Ovary (tissue), 9 donors: ENCODE data around the gene FBXO2. TPM values are rescaled to one million over a fixed set of nuclear protein-coding genes. Genes with fewer than 3 reads are reported as not detected.

Experiments used
- DNase-seq, 5 donors: peaks; one replicate each; pipeline ENCODE4 v3.0.0-alpha.2; 2019 to 2020
- H3K27ac ChIP-seq, 2 donors: fragments of 200-600 bp; one replicate each; pipeline versions ENCODE4 v1.5.1 to v1.8.0; 2019 to 2022
- H3K27me3 ChIP-seq: fragments of 200-600 bp; one replicate; pipeline ENCODE4 v1.8.0; 2022
- H3K36me3 ChIP-seq: fragments of 200-600 bp; sonication (generic); one replicate; pipeline ENCODE4 v1.5.1; 2019
- H3K4me1 ChIP-seq: one replicate; pipeline ENCODE4 v1.8.1; 2013; ENCODE audit warnings: mild to moderate bottlenecking, moderate library complexity; ENCODE audit not compliant: insufficient read depth
- H3K4me3 ChIP-seq: fragments of 200-600 bp; sonication (generic); one replicate; pipeline ENCODE4 v1.5.1; 2017
- H3K9me3 ChIP-seq, 2 donors: fragments of 200-600 bp in 1 of 2; sonication (generic) in 1 of 2; one replicate each; pipeline versions ENCODE4 v1.5.1 to v1.8.1; 2013 to 2019; ENCODE audit warnings: mild to moderate bottlenecking in 1 of 2, moderate library complexity in 1 of 2
- EP300 ChIP-seq: sonication (generic); formaldehyde crosslinking; IDR thresholded peaks from one replicate; pipeline ENCODE4 v1.6.1; 2017; ENCODE audit warnings: antibody characterized with exemption
- POLR2A ChIP-seq: fragments of 450-650 bp; IDR thresholded peaks from one replicate; pipeline ENCODE4 v1.6.1; 2017; ENCODE audit warnings: antibody characterized with exemption, mild to moderate bottlenecking, moderate library complexity
- WGBS, 3 donors: extraction: QIAGEN DNeasy Blood & Tissue Kit in 1 of 3; methylation state at CpG; one replicate each; pipeline versions ENCODE4 v1.1.5 to v1.1.7; 2013 to 2017; 5-methylcytosine and 5-hydroxymethylcytosine counted together
- intact Hi-C, 4 donors: fragments of 100-400 bp; cut with DNase I; formaldehyde crosslinking; loops; one replicate each; pipeline versions ENCODE4 v1.11.0 to v1.15.1; 2022 to 2023
- polyA plus RNA-seq, 2 donors: library from polyadenylated mRNA; stranded (reverse); fragments of 200-250 nt in 1 of 2; fragments of 350-450 nt in 1 of 2; fragmentation: Illumina TruSeq in 1 of 2; extraction: RNeasy Lipid Tissue Mini Kit (QIAGEN cat#74804) in 1 of 2; gene quantifications; one replicate each; pipeline ENCODE4 v1.2.3, GENCODE V29; 2013 to 2014
- total RNA-seq, 7 donors: library from RNA; depleted of rRNA in 2 of 7; stranded (reverse); fragments of >200 nt in 2 of 7; fragmentation: NEBNext Ultra II Directional in 3 of 7; extraction: Animal tissue kit (Norgen Biotek cat#: 25700) in 3 of 7; gene quantifications; one replicate each; pipeline versions ENCODE4 v1.1.0 to v1.2.4, GENCODE V29; 2016 to 2023
- TF ChIP-seq, protein P1 (sequence below), 3 donors: fragments of 450-650 bp in 2 of 3; fragments of 200-600 bp in 1 of 3; IDR thresholded peaks; one replicate each; pipeline versions ENCODE4 v1.5.1 to v1.8.0; 2016 to 2022; ENCODE audit warnings: antibody characterized with exemption in 3 of 3, mild to moderate bottlenecking in 1 of 3
- donor health status: DM: no; HTN: no; CAD: no; lungs with moderate emphysema.
- donor health status: DM: no; HTN: no; CAD: no.
- donor health status: Bipolar disorder and iron deficiency.
- donor health status: DM: yes; HTN: yes; CAD: no.
- donor health status: DM: no; HTN: no; CAD: no.
- donor health status: DM: yes; HTN: yes; CAD: no.

Gene FBXO2
- total and polyA plus RNA-seq, 9 donors = 0.50 to 17.6 (median 2.7) TPM

DNA sequence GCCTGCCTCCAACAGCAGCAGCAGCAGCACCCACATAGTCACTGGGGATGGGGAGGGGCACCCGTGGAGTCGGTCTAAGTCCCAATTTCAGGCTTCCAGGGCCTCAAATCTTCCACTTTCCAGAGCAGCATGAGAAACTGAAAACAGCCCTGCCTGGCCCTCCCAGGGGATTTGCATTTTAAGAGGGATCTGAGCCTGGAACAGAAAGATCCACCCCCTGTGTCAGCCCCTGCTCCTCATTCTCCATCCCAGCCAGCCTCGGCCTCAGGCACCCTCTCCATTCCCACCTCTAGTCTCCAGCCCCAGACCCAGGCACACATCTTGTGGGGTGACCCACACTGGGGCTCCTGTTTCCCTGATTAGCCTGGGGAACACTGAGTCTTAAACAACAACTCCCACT lies 51.8 kb downstream of the FBXO2 start:
- Histone ChIP-seq H3K36me3 (no peaks in the 10 kb centered on the region), H3K4me1 (no peaks in the 10 kb centered on the region), H3K4me3 (no peak overlapping the region), H3K9me3 (peaks cover 0 to 3% of the 10 kb centered on the region in 2 donors), H3K27ac (no peak overlapping the region), H3K27me3 (no peaks in the 10 kb centered on the region)
- WGBS, 3 donors = 46 to 55% (median 54%) methylated on average over 3 of the region's 3 CpGs
- no peak for DNase-seq
- intact Hi-C loops = no loop called here
- TF ChIP-seq POLR2A (no peak), EP300 (no peak)
- TF ChIP-seq, protein P1, sequence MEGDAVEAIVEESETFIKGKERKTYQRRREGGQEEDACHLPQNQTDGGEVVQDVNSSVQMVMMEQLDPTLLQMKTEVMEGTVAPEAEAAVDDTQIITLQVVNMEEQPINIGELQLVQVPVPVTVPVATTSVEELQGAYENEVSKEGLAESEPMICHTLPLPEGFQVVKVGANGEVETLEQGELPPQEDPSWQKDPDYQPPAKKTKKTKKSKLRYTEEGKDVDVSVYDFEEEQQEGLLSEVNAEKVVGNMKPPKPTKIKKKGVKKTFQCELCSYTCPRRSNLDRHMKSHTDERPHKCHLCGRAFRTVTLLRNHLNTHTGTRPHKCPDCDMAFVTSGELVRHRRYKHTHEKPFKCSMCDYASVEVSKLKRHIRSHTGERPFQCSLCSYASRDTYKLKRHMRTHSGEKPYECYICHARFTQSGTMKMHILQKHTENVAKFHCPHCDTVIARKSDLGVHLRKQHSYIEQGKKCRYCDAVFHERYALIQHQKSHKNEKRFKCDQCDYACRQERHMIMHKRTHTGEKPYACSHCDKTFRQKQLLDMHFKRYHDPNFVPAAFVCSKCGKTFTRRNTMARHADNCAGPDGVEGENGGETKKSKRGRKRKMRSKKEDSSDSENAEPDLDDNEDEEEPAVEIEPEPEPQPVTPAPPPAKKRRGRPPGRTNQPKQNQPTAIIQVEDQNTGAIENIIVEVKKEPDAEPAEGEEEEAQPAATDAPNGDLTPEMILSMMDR (IDR thresholded peaks at IDR 0.05) = no peak

- Histone ChIP-seq H3K4me1 (no peaks in the 10 kb centered on the region), H3K9me3 (no peaks in the 10 kb centered on the region), H3K36me3 (no peaks in the 10 kb centered on the region), H3K27ac (no peak overlapping the region), H3K27me3 (no peaks in the 10 kb centered on the region), H3K4me3 (no peak overlapping the region)
- 26 to 53% (median 28%) methylated on average over 7 of the region's 7 CpGs for WGBS, 3 donors
- TF ChIP-seq, protein P1 (IDR thresholded peaks at IDR 0.05) = no peak
- TF ChIP-seq POLR2A (no peak), EP300 (no peak)
- intact Hi-C loops = no loop called here
- no peak for DNase-seq
Observed at GRCh38 chr1:11600836-11601235, 53.4 kb downstream of the FBXO2 start.

DNA sequence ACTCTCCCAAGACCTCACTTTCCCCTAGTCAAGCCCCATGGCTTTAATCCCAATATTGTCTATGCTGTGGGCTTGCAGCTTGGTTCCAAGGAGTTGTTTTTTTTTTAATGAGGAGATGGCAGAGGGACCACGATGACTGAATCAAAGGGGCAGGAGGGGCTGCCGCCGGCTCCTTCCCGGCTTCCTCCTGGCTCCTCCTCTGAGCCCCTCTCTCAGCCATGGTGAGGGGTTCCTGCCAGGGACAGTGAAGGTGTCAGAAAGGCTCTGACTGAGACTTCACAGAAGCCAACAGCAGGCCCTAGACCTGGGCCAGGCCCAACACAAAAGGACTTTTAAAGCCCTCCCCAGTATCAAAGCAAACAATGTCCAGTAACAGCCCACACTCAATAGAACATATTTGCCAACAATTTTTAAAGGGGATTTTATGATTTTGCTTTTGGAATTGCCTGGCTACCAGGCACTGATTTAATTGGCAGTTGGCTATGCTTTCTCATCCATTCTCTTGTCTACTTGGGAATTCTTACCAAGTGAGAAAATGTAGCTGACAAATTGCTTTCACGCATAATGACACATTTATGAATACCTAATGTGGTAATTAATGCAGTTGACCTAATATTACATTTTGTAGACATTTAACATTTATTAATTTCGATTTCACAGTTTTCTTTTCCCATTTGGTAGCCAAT lies 54.2 kb downstream of the FBXO2 start:
- no peaks in the 10 kb centered on the region for H3K4me1 ChIP-seq
- no peaks in the 10 kb centered on the region for H3K27me3 ChIP-seq
- H3K27ac ChIP-seq = no peak overlapping the region
- no peaks in the 10 kb centered on the region for H3K36me3 ChIP-seq
- intact Hi-C loops = no loop called here
- H3K9me3 ChIP-seq = no peaks in the 10 kb centered on the region
- WGBS, 3 donors = 63 to 68% (median 67%) methylated on average over 6 of the region's 6 CpGs
- H3K4me3 ChIP-seq = no peak overlapping the region
- TF ChIP-seq EP300 (no peak), POLR2A (no peak)
- TF ChIP-seq, protein P1 (IDR thresholded peaks at IDR 0.05) = no peak
- DNase-seq = no peak

DNA sequence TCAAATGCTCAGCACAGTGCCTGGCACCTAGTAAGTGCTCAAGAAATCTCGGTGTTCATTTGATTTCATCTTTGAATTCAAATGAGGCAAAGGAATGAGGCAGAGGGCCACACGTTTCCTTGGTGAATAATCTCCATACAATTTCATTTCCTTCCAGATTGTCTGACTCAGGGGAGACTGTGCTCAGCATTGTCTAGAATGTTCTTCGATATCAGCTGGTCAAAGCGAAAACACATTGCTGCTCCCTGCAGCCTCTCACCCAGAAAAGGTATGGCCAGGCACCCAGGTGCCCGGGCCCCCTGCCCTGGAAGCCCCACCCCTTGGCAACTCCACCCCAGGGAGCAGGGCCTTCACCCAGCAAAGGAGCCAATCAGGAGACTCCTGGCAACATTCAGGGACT lies 55.8 kb downstream of the FBXO2 start:
- 77 to 83% (median 79%) methylated on average over 5 of the region's 5 CpGs for WGBS, 3 donors
- H3K36me3 ChIP-seq = no peaks in the 10 kb centered on the region
- H3K4me3 ChIP-seq = no peak overlapping the region
- no peaks in the 10 kb centered on the region for H3K9me3 ChIP-seq
- H3K27ac ChIP-seq = no peak overlapping the region
- TF ChIP-seq, protein P1 (IDR thresholded peaks at IDR 0.05) = no peak
- TF ChIP-seq EP300 = no peak
- DNase-seq = no peak
- intact Hi-C loops = no loop called here
- no peaks in the 10 kb centered on the region for H3K4me1 ChIP-seq
- H3K27me3 ChIP-seq = no peaks in the 10 kb centered on the region

Other genes starting within 250 kb of the FBXO2 start
- gene DISP3, start 175.3 kb downstream of the FBXO2 start, total RNA-seq = under 1 TPM in 3 of 7 donors, not detected in 4; 0.18 to 0.36 (median 0.28) TPM
- under 1 TPM in 1 of 2 donors, not detected in 1; 0.08 TPM for gene DISP3, start 175.3 kb downstream of the FBXO2 start, polyA plus RNA-seq
- 10 to 100 TPM; 15.0 to 20.8 (median 17.5) TPM for gene FBXO44, start 448 bp upstream of the FBXO2 start, total RNA-seq
- gene FBXO44, start 448 bp upstream of the FBXO2 start, polyA plus RNA-seq = 10 to 100 TPM in 1 of 2 donors, 1 to 10 TPM in 1; 4.2 to 20.8 TPM
- gene FBXO6, start 9.8 kb upstream of the FBXO2 start, total RNA-seq = 10 to 100 TPM in 1 of 7 donors, 1 to 10 TPM in 6; 5.2 to 11.8 (median 6.3) TPM
- gene FBXO6, start 9.8 kb upstream of the FBXO2 start, polyA plus RNA-seq = 1 to 10 TPM; 3.0 to 7.3 TPM
- gene MAD2L2, start 26.7 kb upstream of the FBXO2 start, total RNA-seq = 10 to 100 TPM; 21.1 to 35.9 (median 27.8) TPM
- gene MAD2L2, start 26.7 kb upstream of the FBXO2 start, polyA plus RNA-seq = 10 to 100 TPM; 13.0 to 34.6 TPM
- under 1 TPM in 5 of 7 donors, not detected in 2; under 0.01 to 0.33 (median 0.05) TPM for gene DRAXIN, start 37.3 kb upstream of the FBXO2 start, total RNA-seq
- gene DRAXIN, start 37.3 kb upstream of the FBXO2 start, polyA plus RNA-seq = under 1 TPM; 0.01 to 0.12 TPM
- gene AGTRAP, start 81.7 kb upstream of the FBXO2 start, total RNA-seq = 10 to 100 TPM; 24.5 to 53.2 (median 31.1) TPM
- 10 to 100 TPM in 1 of 2 donors, 1 to 10 TPM in 1; 5.9 to 38.2 TPM for gene AGTRAP, start 81.7 kb upstream of the FBXO2 start, polyA plus RNA-seq
- 1 to 10 TPM in 3 of 7 donors, under 1 TPM in 3, not detected in 1; 0.48 to 1.8 (median 1.1) TPM for gene C1orf167, start 107.8 kb upstream of the FBXO2 start, total RNA-seq
- 1 to 10 TPM in 1 of 2 donors, not detected in 1; 4.4 TPM for gene C1orf167, start 107.8 kb upstream of the FBXO2 start, polyA plus RNA-seq
- 100 to 1,000 TPM in 1 of 7 donors, 10 to 100 TPM in 6; 41.2 to 161 (median 56.7) TPM for gene MTHFR, start 151.5 kb upstream of the FBXO2 start, total RNA-seq
- 10 to 100 TPM; 13.1 to 25.0 TPM for gene MTHFR, start 151.5 kb upstream of the FBXO2 start, polyA plus RNA-seq
- gene CLCN6, start 151.8 kb upstream of the FBXO2 start, total RNA-seq = 10 to 100 TPM; 11.7 to 39.7 (median 32.1) TPM
- 10 to 100 TPM; 14.6 to 16.7 TPM for gene CLCN6, start 151.8 kb upstream of the FBXO2 start, polyA plus RNA-seq
- gene NPPA, start 193.4 kb upstream of the FBXO2 start, total RNA-seq = 1 to 10 TPM in 2 of 7 donors, under 1 TPM in 2, not detected in 3; 0.83 to 2.5 (median 1.2) TPM
- under 1 TPM in 1 of 2 donors, not detected in 1; 0.86 TPM for gene NPPA, start 193.4 kb upstream of the FBXO2 start, polyA plus RNA-seq
- not detected for gene NPPB, start 204.5 kb upstream of the FBXO2 start, total RNA-seq
- under 1 TPM in 1 of 2 donors, not detected in 1; 0.22 TPM for gene NPPB, start 204.5 kb upstream of the FBXO2 start, polyA plus RNA-seq